SU-DHL-6 (cell line): ENCODE measurements around the gene GPR35.

ENCODE experiments used
- H2AFZ ChIP-seq: fragments of 200-600 bp; sonication (generic); 2 replicates; pipeline ENCODE4 v1.6.1; 2014; ENCODE audit warnings: low read depth, mild to moderate bottlenecking, moderate library complexity, mixed read lengths, antibody characterized with exemption, low read length; ENCODE audit not compliant: severe bottlenecking
- H3F3A ChIP-seq: fragments of 200-600 bp; shearing (Covaris generic); 2 replicates; pipeline ENCODE4 v1.6.0; 2016; ENCODE audit warnings: antibody characterized with exemption, mild to moderate bottlenecking; ENCODE audit not compliant: insufficient read depth
- H3K27ac ChIP-seq: fragments of 200-600 bp; sonication (generic); 2 replicates; pipeline ENCODE4 v1.5.1; 2016; ENCODE audit warnings: low read depth, mild to moderate bottlenecking, low read length, moderate library complexity, mixed read lengths
- H3K27me3 ChIP-seq: fragments of 200-600 bp; sonication (generic), shearing (Covaris generic); 2 replicates; pipeline ENCODE4 v1.6.0; 2014; ENCODE audit warnings: mild to moderate bottlenecking, low read length
- H3K36me3 ChIP-seq: fragments of 200-600 bp; sonication (generic); 2 replicates; pipeline ENCODE4 v1.6.1; 2014; ENCODE audit warnings: mild to moderate bottlenecking, low read length, mixed read lengths
- H3K4me2 ChIP-seq: fragments of 300-600, 200-600 bp; shearing (Covaris generic), sonication (generic); 2 replicates; pipeline ENCODE4 v1.6.0; 2014; ENCODE audit warnings: low read length, low read depth, mild to moderate bottlenecking; ENCODE audit not compliant: poor library complexity, severe bottlenecking
- H3K4me3 ChIP-seq: fragments of 200-600 bp; sonication (generic); 2 replicates; pipeline ENCODE4 v1.5.1; 2014; ENCODE audit warnings: antibody characterized with exemption, low read length, mild to moderate bottlenecking, mixed read lengths; ENCODE audit not compliant: insufficient read depth, poor library complexity, severe bottlenecking
- H3K79me2 ChIP-seq: fragments of 200-600 bp; sonication (generic); 2 replicates; pipeline ENCODE4 v1.6.1; 2014; ENCODE audit warnings: mild to moderate bottlenecking, low read length, moderate library complexity; ENCODE audit not compliant: insufficient read depth
- H3K9ac ChIP-seq: fragments of 200-600 bp; sonication (generic); 2 replicates; pipeline ENCODE4 v1.7.0; 2014; ENCODE audit warnings: mild to moderate bottlenecking, low read length
- H3K9me2 ChIP-seq: fragments of 200-600 bp; sonication (generic); replicated peaks from 2 replicates; pipeline ENCODE4 v1.6.1; 2014; ENCODE audit warnings: low read length; ENCODE audit not compliant: insufficient read depth
- H3K9me3 ChIP-seq: fragments of 200-600 bp; sonication (generic); 2 replicates; pipeline ENCODE4 v1.6.1; 2014; ENCODE audit warnings: low read length, mixed read lengths; ENCODE audit not compliant: insufficient read depth
- H4K20me1 ChIP-seq: fragments of 200-600 bp; sonication (generic); 2 replicates; pipeline ENCODE4 v1.6.1; 2014; ENCODE audit warnings: low read depth, mild to moderate bottlenecking, antibody characterized with exemption, low read length, moderate library complexity, mixed read lengths
- CTCF ChIP-seq: fragments of 200-600 bp; sonication (generic); IDR thresholded peaks from one replicate; pipeline ENCODE4 v1.5.1; 2017; ENCODE audit warnings: antibody characterized with exemption, mild to moderate bottlenecking, low read length, moderate library complexity; ENCODE audit not compliant: insufficient read depth, poor library complexity, severe bottlenecking
- EZH2phosphoT487 ChIP-seq: fragments of 200-600 bp; sonication (generic), shearing (Covaris generic); conservative IDR thresholded peaks from 2 replicates; pipeline ENCODE4 v1.6.1; 2018; ENCODE audit warnings: mild to moderate bottlenecking, antibody characterized with exemption, low read length, moderate library complexity, mixed read lengths

The GPR35 gene

GRCh38 chr2:240611601-240612210 is 13.6 kb upstream of the GPR35 start:
- Histone ChIP-seq H3K9ac (no peak overlapping the region), H4K20me1 (no peaks in the 10 kb centered on the region), H3F3A (no peaks in the 10 kb centered on the region), H3K4me3 (no peak overlapping the region), H3K27me3 (no peaks in the 10 kb centered on the region), H3K9me3 (no peaks in the 10 kb centered on the region), H3K27ac (no peak overlapping the region), H3K79me2 (no peaks in the 10 kb centered on the region), H3K36me3 (no peaks in the 10 kb centered on the region), H2AFZ (no peak overlapping the region), H3K9me2 (no peaks in the 10 kb centered on the region), H3K4me2 (no peak overlapping the region)
- TF ChIP-seq EZH2phosphoT487, result no peak
- no peak for TF ChIP-seq CTCF

GRCh38 chr2:240613781-240614180 is 11.5 kb upstream of the GPR35 start:
- Histone ChIP-seq H2AFZ (no peak overlapping the region), H3K4me3 (no peak overlapping the region), H3F3A (no peaks in the 10 kb centered on the region), H3K9me3 (no peaks in the 10 kb centered on the region), H3K4me2 (no peak overlapping the region), H3K9me2 (no peaks in the 10 kb centered on the region), H3K9ac (no peak overlapping the region), H3K36me3 (no peaks in the 10 kb centered on the region), H4K20me1 (no peaks in the 10 kb centered on the region), H3K27ac (no peak overlapping the region), H3K79me2 (no peaks in the 10 kb centered on the region), H3K27me3 (no peaks in the 10 kb centered on the region)
- no peak for TF ChIP-seq CTCF
- TF ChIP-seq EZH2phosphoT487, result no peak

GRCh38 chr2:240614391-240614790 is 10.9 kb upstream of the GPR35 start:
- no peaks in the 10 kb centered on the region for H3K9me3 ChIP-seq
- H3K79me2 ChIP-seq, result no peaks in the 10 kb centered on the region
- no peaks in the 10 kb centered on the region for H3K36me3 ChIP-seq
- no peak overlapping the region for H3K4me2 ChIP-seq
- H3K27ac ChIP-seq, result no peak overlapping the region
- no peak overlapping the region for H3K9ac ChIP-seq
- H3K9me2 ChIP-seq, result no peaks in the 10 kb centered on the region
- H2AFZ ChIP-seq, result no peak overlapping the region
- no peak for TF ChIP-seq EZH2phosphoT487
- TF ChIP-seq CTCF, result no peak
- no peaks in the 10 kb centered on the region for H3F3A ChIP-seq
- H4K20me1 ChIP-seq, result no peaks in the 10 kb centered on the region
- H3K27me3 ChIP-seq, result no peaks in the 10 kb centered on the region
- no peak overlapping the region for H3K4me3 ChIP-seq
